AG08395 (cell line): ENCODE data around the gene TMEM244.
"Not testable (repeated sequence)": the region's sequence is repeated elsewhere in the genome, so short reads cannot be mapped to it uniquely, and the experiment has no call there.

Source experiments
- DNase-seq: peaks from one replicate; pipeline ENCODE4 v3.0.0; 2012; ENCODE audit warnings: mixed read lengths, low spot score

Gene TMEM244

GRCh38 chr6:129807141-129807540 is 54.0 kb downstream of the TMEM244 start:
- not testable (repeated sequence) for DNase-seq

- not testable (repeated sequence) for DNase-seq
These were observed 58.2 kb downstream of the TMEM244 start for GRCh38 chr6:129802920-129803319.

GRCh38 chr6:129801909-129802308 is 59.2 kb downstream of the TMEM244 start:
- no peak for DNase-seq

GRCh38 chr6:129795261-129795660 is 65.9 kb downstream of the TMEM244 start:
- no peak for DNase-seq

GRCh38 chr6:129793447-129793846 is 67.7 kb downstream of the TMEM244 start:
- no peak for DNase-seq

GRCh38 chr6:129792049-129792448 is 69.1 kb downstream of the TMEM244 start:
- no peak for DNase-seq

- DNase-seq: no peak
These were observed 70.3 kb downstream of the TMEM244 start for GRCh38 chr6:129790785-129791184.

- no peak for DNase-seq
These were observed 71.1 kb downstream of the TMEM244 start for GRCh38 chr6:129789974-129790373.

GRCh38 chr6:129787816-129788215 is 73.3 kb downstream of the TMEM244 start:
- no peak for DNase-seq

- no peak for DNase-seq
These were observed 74.6 kb downstream of the TMEM244 start for GRCh38 chr6:129786548-129786947.

- no peak for DNase-seq
These were observed 75.4 kb downstream of the TMEM244 start for GRCh38 chr6:129785756-129786135.

GRCh38 chr6:129785047-129785755 is 75.9 kb downstream of the TMEM244 start:
- no peak for DNase-seq
